NCI-H2107 treated with DMSO at 0.1 percent for 48 hours (cell line): ENCODE measurements around the gene LYVE1.

Experiments
- DNase-seq: peaks from one replicate; lab custom pipeline; 2025; ENCODE audit not compliant: unreplicated experiment; lab: John Stamatoyannopoulos, UW

LYVE1 gene

GRCh38 chr11:10592331-10592730, 23.9 kb upstream of the LYVE1 start:
- DNase-seq: no peak

- no peak for DNase-seq
These were observed 23.3 kb upstream of the LYVE1 start for GRCh38 chr11:10591741-10592140.

DNA sequence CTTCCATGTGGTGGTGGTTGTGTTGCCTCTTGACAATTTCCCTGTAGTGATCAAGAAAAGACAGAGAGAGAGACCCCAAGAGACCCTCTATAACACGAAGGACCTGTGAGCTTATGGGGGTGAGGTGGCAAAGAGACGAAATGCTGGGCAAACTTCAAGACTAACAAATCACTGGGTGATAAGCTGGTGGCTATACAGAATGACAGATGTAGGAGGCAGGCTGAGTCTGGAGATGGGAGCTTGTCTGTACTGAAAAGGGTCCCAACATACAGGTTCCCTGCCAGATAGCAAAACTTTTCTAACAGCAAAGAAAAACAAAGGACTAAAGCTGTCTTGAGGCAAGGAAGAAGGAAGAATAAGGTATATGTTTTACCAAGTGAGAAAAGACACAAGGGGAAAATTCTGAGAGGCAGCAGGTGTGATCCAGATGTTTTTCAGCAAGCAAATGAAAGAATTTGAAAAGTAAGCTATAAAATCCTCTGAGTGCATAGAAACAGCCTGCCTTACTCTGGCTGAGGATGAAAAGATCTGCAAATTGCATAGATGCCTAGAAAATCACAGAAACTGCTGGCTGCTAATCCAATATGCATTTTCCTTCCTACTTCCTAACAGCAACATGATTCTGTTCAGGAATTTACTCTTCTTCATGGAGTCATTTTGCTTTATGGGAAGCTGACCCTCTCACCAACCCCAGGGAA, 21.9 kb upstream of the LYVE1 start:
- DNase-seq: no peak

DNA sequence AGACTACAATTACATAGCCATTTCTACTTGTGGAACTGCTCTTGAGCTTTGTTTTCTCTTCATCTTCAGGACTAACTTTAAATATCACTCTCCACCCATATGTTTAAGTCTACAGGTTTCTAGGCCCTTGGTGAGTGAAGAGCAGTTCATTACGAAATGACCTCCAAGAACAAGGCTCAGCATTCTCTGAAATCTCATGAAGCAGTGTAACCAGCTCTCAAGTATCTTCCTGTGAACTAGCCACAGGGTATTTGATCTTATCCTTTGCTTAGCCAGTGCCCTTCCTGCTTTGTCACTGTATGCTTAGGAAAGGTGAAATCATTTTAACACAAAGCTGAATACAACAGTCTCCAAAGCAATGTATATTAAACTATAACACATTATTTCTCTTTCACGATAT, 20.4 kb upstream of the LYVE1 start:
- DNase-seq: no peak

- no peak for DNase-seq
These were observed 19.5 kb upstream of the LYVE1 start for GRCh38 chr11:10587995-10588394.

DNA sequence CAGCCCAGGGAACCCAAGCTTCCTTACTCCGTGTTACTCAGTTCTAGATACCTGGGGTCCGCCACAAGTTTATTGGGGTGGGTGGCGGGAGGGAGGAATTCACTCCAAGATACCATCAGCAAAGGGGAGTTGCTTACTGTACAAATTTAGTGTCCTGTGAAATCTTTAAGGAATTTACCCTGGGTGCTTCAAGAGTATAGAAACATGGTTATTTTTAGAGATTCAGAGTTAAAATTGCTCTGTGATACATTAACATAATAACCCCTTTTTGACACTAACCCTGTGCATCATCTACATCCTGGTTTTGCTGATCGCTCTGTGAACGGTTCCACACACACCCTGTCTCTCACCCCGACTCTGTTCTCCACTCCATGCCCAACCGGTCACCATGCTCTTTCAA, 18.9 kb upstream of the LYVE1 start:
- no peak for DNase-seq

DNA sequence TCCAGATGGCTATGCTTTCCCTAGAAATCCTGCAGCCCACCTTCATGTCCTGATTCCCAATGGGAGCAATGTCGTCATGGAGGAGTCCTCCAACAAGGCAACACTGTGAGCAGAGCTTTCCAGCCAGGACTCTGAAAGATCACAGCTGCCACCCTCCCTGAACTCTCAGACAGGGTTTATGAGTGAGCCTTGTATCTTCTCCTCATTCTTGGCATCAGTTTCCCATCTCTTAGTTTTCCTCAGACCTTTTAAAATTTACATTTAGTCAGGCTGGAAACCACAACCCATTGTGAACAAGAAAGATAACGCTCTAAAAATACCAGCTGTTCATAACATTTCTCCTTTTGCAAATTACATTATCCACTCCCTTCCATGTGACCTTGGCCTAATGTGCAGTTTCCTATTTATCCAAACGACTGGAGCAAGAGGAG, 15.6 kb upstream of the LYVE1 start:
- no peak for DNase-seq

DNA sequence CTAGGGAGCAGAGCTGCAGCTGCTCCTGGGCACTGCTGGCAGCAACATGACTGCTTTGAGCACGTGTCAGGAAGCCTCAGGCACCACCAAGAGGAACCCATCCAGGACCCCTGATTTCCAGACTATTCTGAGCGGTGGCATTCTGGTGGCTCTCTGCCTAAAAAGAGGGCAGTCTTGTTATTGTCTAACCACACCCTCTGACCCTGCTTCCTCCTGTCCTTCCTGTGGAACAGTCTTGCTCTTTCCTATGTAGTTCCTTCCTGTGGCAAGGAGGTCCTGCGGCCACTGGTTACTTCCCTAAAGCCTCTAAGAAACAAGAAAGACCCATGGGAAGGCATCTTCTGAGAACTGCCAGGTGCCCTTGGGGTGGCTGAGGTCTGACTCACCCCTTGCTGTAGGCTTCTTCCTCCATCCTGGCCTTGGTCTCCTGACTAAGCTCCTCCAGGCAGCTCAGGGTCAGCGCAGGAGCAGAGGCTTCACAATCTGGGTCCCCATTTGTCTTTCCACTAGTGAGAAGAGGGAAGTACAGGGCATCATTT, 13.1 kb upstream of the LYVE1 start:
- DNase-seq: no peak

- DNase-seq: no peak
These were observed 12.2 kb upstream of the LYVE1 start for GRCh38 chr11:10580623-10581022.

GRCh38 chr11:10579700-10580099, 11.2 kb upstream of the LYVE1 start:
- no peak for DNase-seq

GRCh38 chr11:10576035-10576398, 7.6 kb upstream of the LYVE1 start:
- no peak for DNase-seq

DNA sequence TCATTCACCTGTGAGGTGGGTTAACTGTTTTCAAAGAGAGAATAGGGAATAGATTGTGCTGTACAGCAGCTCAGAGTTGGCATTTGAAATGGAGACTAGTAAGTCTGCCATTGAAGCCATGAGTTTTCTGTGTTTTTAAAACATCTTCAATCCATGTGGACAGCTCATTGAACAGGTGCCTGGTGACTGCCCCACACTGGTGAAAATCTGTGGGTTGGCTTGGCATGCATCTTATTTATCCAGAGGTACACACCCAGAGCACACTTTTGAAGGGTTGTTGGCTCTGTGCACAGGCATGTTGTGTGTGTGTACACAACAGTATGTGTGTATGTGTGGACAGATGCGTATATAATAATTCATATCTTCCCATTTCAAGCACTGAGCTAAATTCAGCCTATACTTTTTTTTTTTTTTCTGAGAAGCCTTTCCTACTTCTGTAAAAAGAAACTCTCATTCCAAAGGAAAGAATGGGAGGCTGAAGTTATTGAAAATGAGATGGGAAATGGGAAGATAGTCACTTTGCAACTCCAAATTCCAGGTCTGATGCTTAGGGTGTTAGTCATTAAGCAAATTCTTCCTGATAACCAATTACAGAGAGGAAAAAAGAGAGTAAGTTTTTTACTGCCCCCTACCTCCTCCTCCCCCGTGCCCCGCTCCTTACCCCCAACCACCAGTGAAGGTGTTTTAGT, 7.0 kb upstream of the LYVE1 start:
- no peak for DNase-seq

DNA sequence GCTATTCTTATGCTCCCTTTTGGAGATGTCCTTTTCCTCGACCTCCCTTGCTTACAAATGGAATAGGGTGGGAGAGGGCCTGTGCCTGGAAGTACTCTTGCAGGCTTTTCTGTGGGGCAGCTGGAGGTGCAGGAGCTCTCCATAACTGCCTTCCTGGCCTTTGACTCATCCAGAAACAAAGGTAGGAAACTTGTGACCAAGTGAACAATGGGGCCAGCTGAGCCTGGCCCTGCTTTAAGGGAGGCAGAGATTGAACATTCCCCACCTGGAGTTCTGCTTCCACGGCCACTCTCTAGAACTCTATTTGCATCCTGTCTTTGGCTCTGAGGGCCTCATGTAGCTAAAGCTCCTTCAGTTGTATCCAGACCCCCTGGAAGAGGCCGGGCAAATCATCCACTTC, 5.1 kb upstream of the LYVE1 start:
- no peak for DNase-seq

GRCh38 chr11:10573028-10573427, 4.6 kb upstream of the LYVE1 start:
- no peak for DNase-seq

DNA sequence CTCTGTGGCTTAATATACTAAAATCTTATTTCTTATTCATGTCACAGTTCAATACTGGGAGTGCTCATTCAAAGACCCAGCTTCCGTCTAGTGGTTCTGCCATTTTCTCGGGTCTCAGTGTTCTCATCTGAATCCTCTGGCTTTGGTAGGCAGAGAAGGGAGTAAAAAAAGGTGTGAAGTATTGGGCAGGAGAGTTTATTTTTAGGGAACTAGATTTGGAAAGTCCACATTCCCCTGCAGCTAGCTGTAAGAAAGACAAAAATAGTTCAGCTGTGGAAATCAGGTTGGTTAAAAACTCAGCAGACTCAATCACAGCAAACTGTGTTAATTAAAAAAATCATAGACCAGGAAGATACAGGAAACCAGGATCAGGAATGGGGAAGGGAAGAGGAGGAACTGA, 4.1 kb upstream of the LYVE1 start:
- DNase-seq: no peak

DNA sequence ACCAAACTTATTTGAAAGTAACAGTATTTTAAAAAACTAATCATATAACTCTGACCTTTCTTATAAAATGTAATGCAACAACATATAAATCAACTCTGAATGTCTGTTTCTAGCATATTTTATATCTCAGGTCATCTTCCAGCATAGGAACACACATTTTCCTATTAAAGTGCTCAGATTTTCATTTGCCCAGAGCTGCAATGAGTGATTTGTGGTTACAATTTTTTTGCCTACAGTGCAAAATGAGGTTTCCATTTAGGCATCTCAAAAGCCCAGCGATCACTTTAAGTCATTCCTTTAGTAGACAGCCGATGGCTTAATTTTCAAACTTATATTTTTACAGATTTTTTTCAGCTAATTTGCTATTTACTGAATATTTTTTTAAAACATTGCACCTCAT, 1.0 kb downstream of the LYVE1 start:
- DNase-seq: no peak

DNA sequence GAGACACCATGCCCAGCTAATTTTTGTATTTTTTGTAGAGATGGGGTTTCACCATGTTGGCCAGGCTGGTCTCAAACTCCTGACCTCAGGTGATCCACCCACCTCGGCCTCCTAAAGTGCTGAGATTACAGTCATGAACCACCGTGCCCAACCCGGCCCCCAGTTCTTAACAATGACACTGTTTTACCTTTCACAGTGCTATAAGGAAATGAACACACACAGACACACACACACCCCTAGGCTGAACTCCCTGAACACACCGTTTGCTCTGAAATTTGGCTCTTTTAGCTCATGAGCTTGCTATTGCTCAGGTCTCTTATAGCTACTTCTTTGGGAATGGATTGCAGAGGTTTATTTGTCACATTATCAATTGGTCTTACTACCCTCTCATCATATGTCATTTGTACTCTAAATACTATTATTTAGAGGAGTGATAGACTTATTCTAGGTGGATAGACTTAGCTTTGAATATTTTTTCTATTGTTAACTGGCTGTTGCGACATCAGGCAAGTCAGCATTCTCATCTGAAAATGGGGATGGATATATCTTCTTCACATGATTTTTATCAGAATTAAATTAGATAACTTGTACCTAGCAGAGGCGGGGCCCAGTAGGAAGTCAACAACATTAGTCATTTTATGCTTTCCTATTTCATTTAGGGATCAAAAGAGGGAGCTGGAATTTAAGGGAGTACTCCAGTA, 2.1 kb downstream of the LYVE1 start:
- no peak for DNase-seq

- no peak for DNase-seq
These were observed 3.0 kb downstream of the LYVE1 start for GRCh38 chr11:10565493-10565892.

DNA sequence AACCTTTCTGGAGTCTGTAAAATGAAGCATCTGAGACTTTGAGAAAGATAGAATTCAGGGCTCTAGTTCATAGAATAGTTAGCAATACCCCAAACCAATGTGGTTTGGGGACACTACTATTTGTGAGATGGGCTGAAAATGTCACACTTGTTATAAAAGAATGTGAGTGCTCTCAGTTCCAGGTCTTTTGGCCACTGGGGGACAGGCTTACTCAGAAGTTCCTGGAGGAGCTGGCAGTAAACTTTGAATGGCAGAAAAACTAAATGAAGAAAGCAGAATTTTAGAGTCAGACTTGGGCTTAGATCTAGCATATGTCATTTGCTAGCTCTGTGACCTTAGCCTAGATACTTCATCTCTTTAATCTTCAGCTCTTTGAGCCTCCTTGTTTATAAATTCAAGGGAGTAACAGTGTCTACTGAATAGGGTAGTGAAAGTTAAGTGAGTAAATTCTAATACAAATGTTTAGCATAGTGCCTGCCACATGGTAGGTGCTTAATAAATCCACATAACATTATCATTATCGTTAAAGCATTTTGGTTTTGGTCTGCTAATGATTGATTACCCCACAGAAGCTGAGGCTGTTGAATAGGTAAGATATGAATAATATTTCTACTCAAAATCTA, 3.7 kb downstream of the LYVE1 start:
- no peak for DNase-seq

- DNase-seq: no peak
These were observed 4.4 kb downstream of the LYVE1 start for GRCh38 chr11:10564030-10564429.

- DNase-seq: no peak
These were observed 6.5 kb downstream of the LYVE1 start for GRCh38 chr11:10561947-10562346.
